OCI-LY1 (cell line): Measurements from ENCODE around the gene PCDHGA1.

Experiments used
- H2AFZ ChIP-seq: fragments of 200-600 bp; sonication (generic), shearing (Covaris generic); 2 replicates; pipeline ENCODE4 v1.6.0; 2014; ENCODE audit warnings: antibody characterized with exemption, mild to moderate bottlenecking, low read length
- H3F3A ChIP-seq: fragments of 200-600 bp; sonication (generic), shearing (Covaris generic); 2 replicates; pipeline ENCODE4 v1.6.0; 2014; ENCODE audit warnings: mild to moderate bottlenecking, antibody characterized with exemption, low read length, moderate library complexity; ENCODE audit not compliant: insufficient read depth
- H3K27ac ChIP-seq: fragments of 200-600 bp; sonication (generic); 2 replicates; pipeline ENCODE4 v1.5.1; 2014; ENCODE audit warnings: low read length, mixed run types, mild to moderate bottlenecking, low read depth; ENCODE audit not compliant: poor library complexity, severe bottlenecking
- H3K27me3 ChIP-seq: fragments of 200-600 bp; sonication (generic); 2 replicates; pipeline ENCODE4 v1.6.0; 2014; ENCODE audit warnings: antibody characterized with exemption, mild to moderate bottlenecking, low read length, moderate library complexity; ENCODE audit not compliant: insufficient read depth
- H3K36me3 ChIP-seq: fragments of 200-600 bp; sonication (generic); 2 replicates; pipeline ENCODE4 v1.6.1; 2014; ENCODE audit warnings: mild to moderate bottlenecking, antibody characterized with exemption, low read length, moderate library complexity, mixed read lengths; ENCODE audit not compliant: insufficient read depth
- H3K4me1 ChIP-seq: fragments of 200-600 bp; sonication (generic); 2 replicates; pipeline ENCODE4 v1.5.1; 2014; ENCODE audit warnings: mild to moderate bottlenecking, low read length, moderate library complexity; ENCODE audit not compliant: insufficient read depth, severe bottlenecking
- H3K4me2 ChIP-seq: fragments of 200-600 bp; sonication (generic), shearing (Covaris generic); 2 replicates; pipeline ENCODE4 v1.6.1; 2014; ENCODE audit warnings: low read length
- H3K4me3 ChIP-seq: fragments of 200-600 bp; sonication (generic); 2 replicates; pipeline ENCODE4 v1.5.1; 2014; ENCODE audit warnings: low read length, low read depth, mild to moderate bottlenecking, mixed read lengths; ENCODE audit not compliant: poor library complexity, severe bottlenecking
- H3K79me2 ChIP-seq: fragments of 200-600 bp; shearing (Covaris generic); 2 replicates; pipeline ENCODE4 v1.6.1; 2016; ENCODE audit warnings: mixed run types, low read length, mixed read lengths; ENCODE audit not compliant: insufficient read depth
- H3K9ac ChIP-seq: fragments of 200-600 bp; sonication (generic), shearing (Covaris generic); 2 replicates; pipeline ENCODE4 v1.6.1; 2014; ENCODE audit warnings: mild to moderate bottlenecking, low read length, mixed read lengths
- H3K9me2 ChIP-seq: fragments of 200-600 bp; sonication (generic), shearing (Covaris generic); 2 replicates; pipeline ENCODE4 v1.6.1; 2014; ENCODE audit warnings: low read depth, mild to moderate bottlenecking, low read length, mixed read lengths
- H3K9me3 ChIP-seq: fragments of 200-600 bp; shearing (Covaris generic); 2 replicates; pipeline ENCODE4 v1.6.1; 2014; ENCODE audit warnings: low read length, mixed read lengths
- H4K20me1 ChIP-seq: fragments of 200-600 bp; sonication (generic), shearing (Covaris generic); 2 replicates; pipeline ENCODE4 v1.6.0; 2016; ENCODE audit warnings: mild to moderate bottlenecking, low read length; ENCODE audit not compliant: insufficient read depth
- EZH2 ChIP-seq: fragments of 200-600 bp; sonication (generic), shearing (Covaris generic); IDR thresholded peaks from 2 replicates; pipeline ENCODE4 v1.8.0; 2017; ENCODE audit warnings: borderline replicate concordance, mixed run types, mild to moderate bottlenecking, antibody characterized with exemption, low read length, moderate library complexity, mixed read lengths
- TF ChIP-seq, protein P1 (sequence below): fragments of 200-600 bp; sonication (generic), shearing (Covaris generic); IDR thresholded peaks from 2 replicates; pipeline ENCODE4 v1.5.1; 2017; ENCODE audit warnings: mild to moderate bottlenecking, antibody characterized with exemption, low read length, moderate library complexity, mixed read lengths

The PCDHGA1 gene

DNA sequence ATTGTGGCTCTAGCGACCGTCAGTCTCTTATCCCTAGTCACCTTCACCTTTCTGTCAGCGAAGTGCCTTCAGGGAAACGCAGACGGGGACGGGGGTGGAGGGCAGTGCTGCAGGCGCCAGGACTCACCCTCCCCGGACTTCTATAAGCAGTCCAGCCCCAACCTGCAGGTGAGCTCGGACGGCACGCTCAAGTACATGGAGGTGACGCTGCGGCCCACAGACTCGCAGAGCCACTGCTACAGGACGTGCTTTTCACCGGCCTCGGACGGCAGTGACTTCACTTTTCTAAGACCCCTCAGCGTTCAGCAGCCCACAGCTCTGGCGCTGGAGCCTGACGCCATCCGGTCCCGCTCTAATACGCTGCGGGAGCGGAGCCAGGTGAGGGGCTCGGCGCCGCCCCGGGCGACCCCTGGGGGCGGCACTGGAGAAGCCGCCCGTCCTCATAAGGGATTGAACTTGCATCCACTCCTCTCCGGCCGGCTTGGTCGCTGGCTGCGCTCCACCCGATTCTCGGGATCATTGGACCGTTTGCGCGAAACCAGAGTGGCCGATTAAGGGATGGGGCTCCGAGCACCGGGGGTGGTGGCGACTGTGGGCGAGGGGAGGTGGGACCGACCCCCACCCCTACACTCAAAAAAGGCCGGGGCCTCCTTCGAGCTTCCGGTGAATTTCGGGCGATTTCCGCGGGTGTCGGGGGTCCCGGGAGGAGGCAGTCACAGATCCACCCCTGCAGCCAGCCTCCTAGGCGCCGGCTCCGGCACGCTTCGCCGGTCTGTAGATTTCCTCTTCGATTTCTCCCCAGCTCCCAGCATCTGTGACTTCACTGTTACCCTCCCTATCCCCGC lies 161.2 kb downstream of the PCDHGA1 start:
- H3K4me1 ChIP-seq, result no peaks in the 10 kb centered on the region
- H3F3A ChIP-seq, result no peaks in the 10 kb centered on the region
- peak overlapping the region; percentile 34 for H3K4me3 ChIP-seq
- H3K36me3 ChIP-seq, result no peaks in the 10 kb centered on the region
- H3K9me2 ChIP-seq, result no peaks in the 10 kb centered on the region
- no peak overlapping the region for H3K9ac ChIP-seq
- H3K27me3 ChIP-seq, result no peaks in the 10 kb centered on the region
- H2AFZ ChIP-seq, result no peak overlapping the region
- H3K9me3 ChIP-seq, result no peaks in the 10 kb centered on the region
- no peaks in the 10 kb centered on the region for H3K79me2 ChIP-seq
- H3K4me2 ChIP-seq, result peak overlapping the region; percentile 23; the same call in 1 of the 2 replicates
- no peaks in the 10 kb centered on the region for H4K20me1 ChIP-seq
- TF ChIP-seq, protein P1, sequence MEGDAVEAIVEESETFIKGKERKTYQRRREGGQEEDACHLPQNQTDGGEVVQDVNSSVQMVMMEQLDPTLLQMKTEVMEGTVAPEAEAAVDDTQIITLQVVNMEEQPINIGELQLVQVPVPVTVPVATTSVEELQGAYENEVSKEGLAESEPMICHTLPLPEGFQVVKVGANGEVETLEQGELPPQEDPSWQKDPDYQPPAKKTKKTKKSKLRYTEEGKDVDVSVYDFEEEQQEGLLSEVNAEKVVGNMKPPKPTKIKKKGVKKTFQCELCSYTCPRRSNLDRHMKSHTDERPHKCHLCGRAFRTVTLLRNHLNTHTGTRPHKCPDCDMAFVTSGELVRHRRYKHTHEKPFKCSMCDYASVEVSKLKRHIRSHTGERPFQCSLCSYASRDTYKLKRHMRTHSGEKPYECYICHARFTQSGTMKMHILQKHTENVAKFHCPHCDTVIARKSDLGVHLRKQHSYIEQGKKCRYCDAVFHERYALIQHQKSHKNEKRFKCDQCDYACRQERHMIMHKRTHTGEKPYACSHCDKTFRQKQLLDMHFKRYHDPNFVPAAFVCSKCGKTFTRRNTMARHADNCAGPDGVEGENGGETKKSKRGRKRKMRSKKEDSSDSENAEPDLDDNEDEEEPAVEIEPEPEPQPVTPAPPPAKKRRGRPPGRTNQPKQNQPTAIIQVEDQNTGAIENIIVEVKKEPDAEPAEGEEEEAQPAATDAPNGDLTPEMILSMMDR, result no peak
- no peak for TF ChIP-seq EZH2
- no peak overlapping the region for H3K27ac ChIP-seq

DNA sequence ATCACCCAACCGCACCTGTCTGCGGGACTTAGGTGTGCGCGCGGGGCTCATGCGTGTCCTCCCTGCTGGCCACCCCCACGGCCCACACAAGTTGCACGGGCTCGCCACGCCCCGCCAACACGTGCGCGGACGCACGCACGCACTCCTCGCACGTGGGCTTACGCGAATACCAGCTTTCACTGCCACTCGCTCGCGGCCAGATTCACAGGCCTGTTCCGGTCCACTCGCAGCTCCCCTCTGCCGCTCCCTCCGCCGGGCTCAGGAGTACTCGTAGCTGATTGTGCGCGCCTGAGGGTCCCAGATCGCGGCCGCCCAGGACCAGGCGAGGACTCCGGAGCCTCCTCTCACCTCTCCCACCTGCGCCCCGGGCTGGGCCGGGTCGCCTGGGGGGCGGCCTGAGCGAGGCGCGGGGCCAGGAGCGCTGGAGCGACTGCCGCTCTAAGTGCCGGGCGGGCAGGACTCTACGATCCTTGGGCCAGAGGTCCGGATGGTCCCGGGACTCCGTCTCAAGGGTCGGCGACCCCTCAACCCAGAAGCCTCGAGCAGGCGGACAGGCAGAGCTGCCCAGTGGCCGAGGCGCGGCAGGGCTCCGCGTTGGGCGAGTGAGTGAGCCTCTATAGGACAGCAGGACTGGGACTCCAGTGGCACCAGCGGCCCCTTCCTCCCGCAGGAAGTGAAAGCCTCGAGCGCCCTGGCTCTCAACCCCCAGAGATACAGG lies 162.0 kb downstream of the PCDHGA1 start:
- TF ChIP-seq, protein P1, result no peak
- no peak for TF ChIP-seq EZH2
- no peaks in the 10 kb centered on the region for H4K20me1 ChIP-seq
- no peak overlapping the region for H3K27ac ChIP-seq
- no peaks in the 10 kb centered on the region for H3K9me2 ChIP-seq
- no peak overlapping the region for H3K9ac ChIP-seq
- H3K4me1 ChIP-seq, result no peaks in the 10 kb centered on the region
- no peaks in the 10 kb centered on the region for H3K27me3 ChIP-seq
- no peaks in the 10 kb centered on the region for H3K9me3 ChIP-seq
- no peaks in the 10 kb centered on the region for H3K36me3 ChIP-seq
- no peaks in the 10 kb centered on the region for H3F3A ChIP-seq
- H3K79me2 ChIP-seq, result no peaks in the 10 kb centered on the region
- peak overlapping the region; percentile 23; the same call in 1 of the 2 replicates for H3K4me2 ChIP-seq
- H3K4me3 ChIP-seq, result peak overlapping the region; percentile 34
- H2AFZ ChIP-seq, result no peak overlapping the region

DNA sequence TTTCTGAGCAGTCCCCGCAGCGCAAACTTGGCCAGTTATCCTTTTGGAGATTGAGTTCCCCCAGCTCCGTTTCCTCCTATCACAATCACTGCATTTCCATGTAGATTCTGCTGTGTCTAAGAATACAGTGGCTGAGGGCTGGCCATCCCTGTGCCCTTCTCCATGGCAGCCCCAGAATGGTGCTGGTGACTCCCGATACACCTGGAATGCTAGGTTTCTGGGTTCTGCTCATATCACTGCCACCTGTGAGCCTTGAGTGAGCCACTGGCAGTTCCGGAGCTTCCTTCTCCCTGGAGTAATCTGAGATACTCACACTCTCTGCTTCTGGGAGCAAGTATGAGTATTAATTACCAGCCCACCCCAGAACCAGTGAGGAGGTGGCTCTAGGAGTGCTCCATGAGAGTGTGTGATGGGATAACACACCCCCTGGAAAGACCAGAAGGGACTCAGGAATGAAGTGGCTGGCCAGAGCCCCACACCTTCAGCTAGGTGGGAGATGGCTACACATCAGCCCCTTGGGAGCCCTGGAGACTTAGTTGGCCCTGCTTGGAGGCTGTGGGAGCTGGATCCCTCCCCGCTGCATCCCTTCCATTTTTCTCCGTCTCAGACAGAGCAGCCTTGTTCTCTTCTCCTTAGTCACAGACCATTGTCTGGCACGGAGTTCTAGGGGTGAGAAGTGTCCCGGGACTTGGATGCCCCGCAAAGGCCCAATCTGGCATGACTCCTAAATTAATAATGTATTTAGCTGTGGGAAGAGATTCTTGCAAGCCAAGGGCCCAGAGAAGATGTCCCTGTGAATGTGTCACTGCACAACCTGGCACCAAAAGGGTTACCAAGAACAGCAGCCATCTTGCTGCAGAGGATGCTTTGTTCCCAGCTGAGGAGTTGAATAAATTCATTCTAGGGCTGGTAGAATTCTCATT lies 163.4 kb downstream of the PCDHGA1 start:
- no peak overlapping the region for H3K27ac ChIP-seq
- TF ChIP-seq, protein P1, result no peak
- no peak for TF ChIP-seq EZH2
- no peaks in the 10 kb centered on the region for H3K9me3 ChIP-seq
- no peaks in the 10 kb centered on the region for H3K9me2 ChIP-seq
- no peaks in the 10 kb centered on the region for H3K79me2 ChIP-seq
- no peaks in the 10 kb centered on the region for H3F3A ChIP-seq
- H4K20me1 ChIP-seq, result no peaks in the 10 kb centered on the region
- no peak overlapping the region for H3K4me2 ChIP-seq
- no peaks in the 10 kb centered on the region for H3K4me1 ChIP-seq
- no peak overlapping the region for H3K4me3 ChIP-seq
- H3K9ac ChIP-seq, result no peak overlapping the region
- H2AFZ ChIP-seq, result no peak overlapping the region
- H3K36me3 ChIP-seq, result no peaks in the 10 kb centered on the region
- no peaks in the 10 kb centered on the region for H3K27me3 ChIP-seq
